Right lobe of liver (tissue), 4 donors: Measurements from ENCODE around the gene PPARA.

ENCODE experiments used
- CTCF ChIP-seq, 4 donors: fragments of 200-600 bp in 3 of 4; fragments of 450-650 bp in 1 of 4; IDR thresholded peaks; one replicate each; pipeline versions ENCODE4 v1.5.1 to v1.8.0; 2016 to 2022; ENCODE audit warnings: antibody characterized with exemption in 4 of 4, mild to moderate bottlenecking in 2 of 4
- POLR2A ChIP-seq: fragments of 450-650 bp; IDR thresholded peaks from one replicate; pipeline ENCODE4 v1.6.1; 2017; ENCODE audit warnings: antibody characterized with exemption, mild to moderate bottlenecking
- donor health status: DM: no; HTN: no; CAD: no.
- donor health status: DM: no; HTN: no; CAD: no.
- donor health status: DM: no; HTN: yes; CAD: no.

GRCh38 chr22:46272196-46272595, 121.9 kb downstream of the PPARA start:
- no peak for TF ChIP-seq CTCF (IDR thresholded peaks at IDR 0.05)
- TF ChIP-seq POLR2A, result no peak
